Measurements from ENCODE around the gene COPE.

DNA sequence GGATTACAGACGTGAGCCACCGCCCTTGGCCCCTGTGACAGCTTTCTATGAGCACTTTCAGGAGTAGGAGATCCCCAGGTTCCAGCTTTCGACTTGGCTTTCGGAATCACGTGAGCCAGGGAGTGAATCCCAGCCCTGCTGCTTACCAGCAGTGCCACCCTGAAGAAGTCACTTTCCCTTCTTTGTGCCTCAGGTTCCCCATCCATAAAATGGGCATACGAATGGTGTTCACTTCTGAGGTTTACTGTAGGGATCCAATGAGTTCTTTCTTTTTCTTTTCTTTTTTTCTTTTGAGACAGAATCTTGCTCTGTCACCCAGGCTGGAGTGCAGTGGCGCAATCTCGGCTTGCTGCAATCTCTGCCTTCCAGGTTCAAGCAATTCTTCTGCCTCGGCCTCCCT lies 26.1 kb upstream of the COPE start:
- TF ChIP-seq, protein P1, sequence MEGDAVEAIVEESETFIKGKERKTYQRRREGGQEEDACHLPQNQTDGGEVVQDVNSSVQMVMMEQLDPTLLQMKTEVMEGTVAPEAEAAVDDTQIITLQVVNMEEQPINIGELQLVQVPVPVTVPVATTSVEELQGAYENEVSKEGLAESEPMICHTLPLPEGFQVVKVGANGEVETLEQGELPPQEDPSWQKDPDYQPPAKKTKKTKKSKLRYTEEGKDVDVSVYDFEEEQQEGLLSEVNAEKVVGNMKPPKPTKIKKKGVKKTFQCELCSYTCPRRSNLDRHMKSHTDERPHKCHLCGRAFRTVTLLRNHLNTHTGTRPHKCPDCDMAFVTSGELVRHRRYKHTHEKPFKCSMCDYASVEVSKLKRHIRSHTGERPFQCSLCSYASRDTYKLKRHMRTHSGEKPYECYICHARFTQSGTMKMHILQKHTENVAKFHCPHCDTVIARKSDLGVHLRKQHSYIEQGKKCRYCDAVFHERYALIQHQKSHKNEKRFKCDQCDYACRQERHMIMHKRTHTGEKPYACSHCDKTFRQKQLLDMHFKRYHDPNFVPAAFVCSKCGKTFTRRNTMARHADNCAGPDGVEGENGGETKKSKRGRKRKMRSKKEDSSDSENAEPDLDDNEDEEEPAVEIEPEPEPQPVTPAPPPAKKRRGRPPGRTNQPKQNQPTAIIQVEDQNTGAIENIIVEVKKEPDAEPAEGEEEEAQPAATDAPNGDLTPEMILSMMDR (IDR thresholded peaks at IDR 0.05): no peak
- TF ChIP-seq SIN3A (IDR thresholded peaks at IDR 0.05; ENCODE audit: borderline replicate concordance, insufficient read depth, low read depth, low read length) (no peak), POLR2AphosphoS5 (IDR thresholded peaks at IDR 0.05; ENCODE audit: low read depth, low read length) (no peak), TCF7L2 (IDR thresholded peaks at IDR 0.05; ENCODE audit: low read depth, low read length) (no peak)

Measured in Panc1 (cell line).